OCI-LY7 (cell line): ENCODE results near the gene TMEM139. TPM values are rescaled to one million over a fixed set of nuclear protein-coding genes. Genes with fewer than 3 reads are reported as not detected.
A peak's percentile ranks its signal among the peaks of the same experiment; 100 is the strongest.

Source experiments
- BruUV-seq: library from RNA; stranded (reverse); fragments of 400-500 nt; replicated peaks from 2 replicates; lab custom pipeline; 2021; lab: Mats Ljungman, UMichigan
- CTCF ChIA-PET: fragments of 300-600 bp; sonication (Branson Sonifier 250); formaldehyde crosslinking; loops from one replicate; lab custom pipeline; 2022; ENCODE audit warnings: antibody characterized with exemption; ENCODE audit not compliant: unreplicated experiment; lab: Charles Lee
- POLR2A ChIA-PET: fragments of 300-600 bp; sonication (Branson Sonifier 250); formaldehyde crosslinking; loops from one replicate; lab custom pipeline; 2022; ENCODE audit warnings: antibody characterized with exemption; lab: Charles Lee
- DNase-seq: peaks from one replicate; pipeline ENCODE4 v3.0.0-alpha.2; 2015; ENCODE audit warnings: low spot score
- H2AFZ ChIP-seq: fragments of 200-600 bp; sonication (generic), shearing (Covaris generic); 2 replicates; pipeline ENCODE4 v1.6.1; 2014; ENCODE audit warnings: mild to moderate bottlenecking, antibody characterized with exemption, low read length, moderate library complexity
- H3K27ac ChIP-seq: fragments of 200-600 bp; sonication (generic); 2 replicates; pipeline ENCODE4 v1.5.1; 2014; ENCODE audit warnings: mixed run types, low read depth, mild to moderate bottlenecking, moderate library complexity, low read length, inconsistent platforms; ENCODE audit not compliant: poor library complexity, severe bottlenecking
- H3K36me3 ChIP-seq: fragments of 200-600 bp; sonication (generic); 2 replicates; pipeline ENCODE4 v1.6.1; 2014; ENCODE audit warnings: mild to moderate bottlenecking, antibody characterized with exemption, low read length, moderate library complexity, mixed read lengths; ENCODE audit not compliant: insufficient read depth
- H3K4me1 ChIP-seq: fragments of 200-600 bp; sonication (generic); 2 replicates; pipeline ENCODE4 v1.5.1; 2014; ENCODE audit warnings: mild to moderate bottlenecking, low read length; ENCODE audit not compliant: insufficient read depth, poor library complexity, severe bottlenecking
- H3K4me2 ChIP-seq: fragments of 200-600 bp; sonication (generic); 2 replicates; pipeline ENCODE4 v1.6.1; 2014; ENCODE audit warnings: mild to moderate bottlenecking, low read length
- H3K4me3 ChIP-seq: fragments of 200-600 bp; sonication (generic); 2 replicates; pipeline ENCODE4 v1.5.1; 2014; ENCODE audit warnings: mild to moderate bottlenecking, low read depth, low read length; ENCODE audit not compliant: poor library complexity, severe bottlenecking
- H3K79me2 ChIP-seq: fragments of 200-600 bp; sonication (generic); 2 replicates; pipeline ENCODE4 v1.6.1; 2016; ENCODE audit warnings: low read depth, mild to moderate bottlenecking, low read length, moderate library complexity, mixed read lengths; ENCODE audit not compliant: insufficient read depth
- H3K9me2 ChIP-seq: fragments of 200-600 bp; sonication (generic); 2 replicates; pipeline ENCODE4 v1.6.1; 2016; ENCODE audit warnings: mild to moderate bottlenecking, low read length, mixed read lengths; ENCODE audit not compliant: insufficient read depth
- H3K9me3 ChIP-seq: fragments of 200-600 bp; sonication (generic); 2 replicates; pipeline ENCODE4 v1.6.1; 2014; ENCODE audit warnings: mild to moderate bottlenecking, mixed run types, low read length, mixed read lengths
- H4K20me1 ChIP-seq: fragments of 200-600 bp; sonication (generic); 2 replicates; pipeline ENCODE4 v1.6.1; 2014; ENCODE audit warnings: mild to moderate bottlenecking, antibody characterized with exemption, low read length, moderate library complexity, mixed read lengths; ENCODE audit not compliant: insufficient read depth
- CTCF ChIP-seq: fragments of 200-600 bp; sonication (generic); conservative IDR thresholded peaks from 2 replicates; pipeline ENCODE4 v1.5.1; 2014; ENCODE audit warnings: mild to moderate bottlenecking, antibody characterized with exemption, low read length, moderate library complexity, mixed read lengths
- EZH2phosphoT487 ChIP-seq: fragments of 200-600 bp; sonication (generic); IDR thresholded peaks from 2 replicates; pipeline ENCODE4 v1.6.1; 2018; ENCODE audit warnings: low read depth, borderline replicate concordance, mild to moderate bottlenecking, mixed run types, antibody characterized with exemption, low read length, moderate library complexity, mixed read lengths
- intact Hi-C: fragments of 100-400 bp; cut with micrococcal nuclease; formaldehyde crosslinking; loops from one replicate; pipeline ENCODE4 v1.10.0; 2022; ENCODE audit not compliant: unreplicated experiment
- total RNA-seq, 2 experiments: library from RNA; depleted of rRNA in 1 of 2; stranded (reverse); fragments of >200 nt in 1 of 2; shearing (Covaris generic) in 1 of 2; gene quantifications; 2 replicates each; pipeline ENCODE4 v1.2.3, GENCODE V29; 2014 to 2022

Gene TMEM139
- total RNA-seq, 2 experiments from 2014 or later, result 0.46 TPM; not detected in 1

- peak overlapping the region; percentile 19 for H3K4me3 ChIP-seq
- H3K4me1 ChIP-seq, result peaks cover 31% of the 10 kb centered on the region
- TF ChIP-seq CTCF, result no peak
- no peak for TF ChIP-seq EZH2phosphoT487
- peak; percentile 22 for DNase-seq
- H3K9me3 ChIP-seq, result no peaks in the 10 kb centered on the region
- no peaks in the 10 kb centered on the region for H3K36me3 ChIP-seq
- peak overlapping the region; percentile 56 for H3K4me2 ChIP-seq
- no peaks in the 10 kb centered on the region for H3K79me2 ChIP-seq
- BruUV-seq, result no TSS peak
- CTCF ChIA-PET, result no interaction called here
- peak overlapping the region; percentile 92 for H2AFZ ChIP-seq
- intact Hi-C loops, result loop anchor here (5.0 kb wide), 1 partner anchor 92 kb away; no protein-coding TSS in a partner anchor
- POLR2A ChIA-PET, result interaction anchor here (0.9 to 1.5 kb wide), 3 partner anchors 8 to 93 kb away, joined by 3 to 4 read pairs (median 3); no protein-coding TSS in a partner anchor
- no peak overlapping the region for H3K27ac ChIP-seq
- no peaks in the 10 kb centered on the region for H4K20me1 ChIP-seq
- H3K9me2 ChIP-seq, result no peaks in the 10 kb centered on the region
These were observed 40.5 kb downstream of the TMEM139 start for GRCh38 chr7:143325240-143325639.

GRCh38 chr7:143327903-143328302 is 43.1 kb downstream of the TMEM139 start:
- peaks cover 31% of the 10 kb centered on the region for H3K4me1 ChIP-seq
- H3K9me2 ChIP-seq, result no peaks in the 10 kb centered on the region
- no peaks in the 10 kb centered on the region for H3K79me2 ChIP-seq
- 0 out of 2 replicates have a peak overlapping the region, but pooled peaks have one; percentile 8 for H3K4me2 ChIP-seq
- peak overlapping the region; percentile 64 for H2AFZ ChIP-seq
- TF ChIP-seq CTCF, result no peak
- TF ChIP-seq EZH2phosphoT487, result no peak
- CTCF ChIA-PET, result interaction anchor here (1.2 kb wide), 1 partner anchor 29 kb away, joined by 4 read pairs; no protein-coding TSS in a partner anchor
- H3K27ac ChIP-seq, result no peak overlapping the region
- peak; percentile 21 for DNase-seq
- no peaks in the 10 kb centered on the region for H4K20me1 ChIP-seq
- no TSS peak for BruUV-seq
- POLR2A ChIA-PET, result interaction anchor here (0.6 to 1.3 kb wide), 2 partner anchors 9 to 544 kb away, joined by 5 read pairs; no protein-coding TSS in a partner anchor
- H3K36me3 ChIP-seq, result no peaks in the 10 kb centered on the region
- intact Hi-C loops, result loop anchor here (2.0 to 5.0 kb wide), 2 partner anchors 13 to 89 kb away; no protein-coding TSS in a partner anchor
- H3K4me3 ChIP-seq, result no peak overlapping the region
- no peaks in the 10 kb centered on the region for H3K9me3 ChIP-seq
